HG03457 (cell line): ENCODE measurements around the gene GAR1.
"Not testable (repeated sequence)": the region's sequence is repeated elsewhere in the genome, so short reads cannot be mapped to it uniquely, and the experiment has no call there.

Experiments used
- ATAC-seq: cut with Tn5 transposase; IDR thresholded peaks from one replicate; pipeline ENCODE4 v1.9.1; 2021; ENCODE audit warnings: moderate number of reproducible peaks; ENCODE audit not compliant: unreplicated experiment

Gene GAR1

DNA sequence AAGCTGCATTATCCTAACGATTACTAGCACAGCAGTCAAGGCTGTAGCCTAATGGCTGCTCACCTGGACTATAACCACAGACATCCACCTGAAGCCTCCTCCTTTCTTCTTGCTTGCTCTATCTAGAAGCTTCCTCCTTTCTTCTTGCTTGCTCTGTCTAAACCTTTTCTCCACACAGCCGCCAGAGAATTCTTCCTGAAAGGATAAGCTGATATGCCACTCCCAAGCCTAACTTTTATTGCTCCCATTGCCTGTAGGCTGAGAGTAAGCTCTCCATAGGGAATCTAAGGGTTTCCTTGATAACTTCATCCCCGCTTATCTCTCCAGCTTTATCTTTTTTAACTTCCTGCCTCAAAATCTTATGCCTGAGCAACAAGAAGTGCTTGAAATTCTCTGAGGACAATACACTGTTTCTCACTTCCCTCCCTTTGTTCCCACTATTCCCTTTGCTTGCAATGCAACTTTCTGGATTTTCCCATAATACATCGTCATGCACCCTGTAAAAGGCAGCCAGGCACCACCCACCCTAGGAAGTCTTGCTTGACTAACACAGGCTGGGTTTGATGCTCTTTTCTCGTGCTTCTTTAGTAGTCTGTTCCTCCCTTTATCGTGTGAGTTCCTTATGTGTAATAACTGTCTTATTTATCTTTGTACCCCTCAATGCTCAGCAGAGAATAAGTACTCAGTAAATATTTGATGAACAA is 31.0 kb downstream of the GAR1 start:
- no peak for ATAC-seq

DNA sequence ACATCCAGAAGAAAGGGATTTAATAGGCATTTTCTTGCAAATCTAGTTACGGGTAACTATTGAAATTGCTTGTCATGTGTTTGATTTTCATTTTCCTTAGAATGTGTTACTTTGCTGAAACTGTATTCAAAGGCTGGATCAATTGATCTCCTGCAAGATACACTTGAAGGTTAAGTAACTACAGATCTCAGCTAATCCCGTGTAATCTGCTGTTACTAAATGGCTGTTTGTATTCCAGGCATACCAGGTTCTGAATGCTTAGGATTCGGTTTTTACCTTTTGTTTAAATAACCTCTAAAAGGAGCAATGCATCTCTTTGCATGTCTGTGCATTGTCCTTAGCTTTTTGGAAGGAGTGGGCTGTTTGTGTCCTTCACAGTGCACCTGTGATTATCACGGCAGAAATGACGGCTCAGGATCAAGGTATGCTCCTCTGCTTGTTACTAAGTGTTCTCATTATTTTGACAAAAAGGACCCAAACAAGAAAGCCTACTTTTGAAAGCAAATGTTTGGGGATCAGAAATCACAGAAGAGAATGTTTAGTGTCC is 32.4 kb downstream of the GAR1 start, which contains the start of gene LRIT3:
TSS of gene LRIT3 (plus strand) at position 212 of the 547 bp plus-strand sequence. CDS start at position 307, 95 bp downstream.
- ATAC-seq = no peak

DNA sequence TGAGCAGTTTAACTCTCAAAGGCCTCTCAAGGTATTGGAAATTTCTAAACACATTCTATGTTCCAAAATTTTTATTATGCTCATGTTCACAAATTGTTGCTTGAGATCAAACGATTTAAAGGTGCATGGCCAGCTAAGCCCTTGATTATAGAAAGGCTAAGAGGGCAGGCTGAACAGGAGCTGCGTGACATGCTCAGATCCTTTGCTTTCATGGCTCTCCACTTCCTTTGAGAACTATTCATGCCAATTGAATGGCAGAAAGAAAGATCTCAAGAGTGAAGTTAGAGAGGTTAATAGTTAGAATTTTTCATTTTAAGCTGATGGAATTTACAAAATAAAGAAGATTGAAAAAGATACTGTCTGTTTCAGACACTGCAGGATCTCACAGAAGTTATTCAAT is 32.9 kb downstream of the GAR1 start:
- ATAC-seq = no peak

DNA sequence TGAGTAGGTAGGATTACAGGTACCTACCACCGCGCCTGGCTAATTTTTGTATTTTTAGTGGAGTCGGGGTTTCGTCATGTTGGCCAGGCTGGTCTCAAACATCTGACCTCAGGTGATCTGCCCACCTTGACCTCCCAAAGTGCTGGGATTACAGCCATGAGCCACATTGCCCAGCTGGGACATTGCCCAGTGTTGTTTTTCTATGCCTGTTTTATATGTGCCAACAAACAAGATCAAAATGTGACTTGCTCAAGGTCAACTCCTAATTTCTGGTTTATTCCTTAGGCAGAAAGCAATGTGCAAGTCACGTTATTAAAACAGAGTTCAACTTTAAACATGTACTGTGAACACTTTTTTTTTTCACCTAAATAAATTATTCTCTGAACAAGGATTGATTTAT is 35.0 kb downstream of the GAR1 start:
- ATAC-seq = no peak

DNA sequence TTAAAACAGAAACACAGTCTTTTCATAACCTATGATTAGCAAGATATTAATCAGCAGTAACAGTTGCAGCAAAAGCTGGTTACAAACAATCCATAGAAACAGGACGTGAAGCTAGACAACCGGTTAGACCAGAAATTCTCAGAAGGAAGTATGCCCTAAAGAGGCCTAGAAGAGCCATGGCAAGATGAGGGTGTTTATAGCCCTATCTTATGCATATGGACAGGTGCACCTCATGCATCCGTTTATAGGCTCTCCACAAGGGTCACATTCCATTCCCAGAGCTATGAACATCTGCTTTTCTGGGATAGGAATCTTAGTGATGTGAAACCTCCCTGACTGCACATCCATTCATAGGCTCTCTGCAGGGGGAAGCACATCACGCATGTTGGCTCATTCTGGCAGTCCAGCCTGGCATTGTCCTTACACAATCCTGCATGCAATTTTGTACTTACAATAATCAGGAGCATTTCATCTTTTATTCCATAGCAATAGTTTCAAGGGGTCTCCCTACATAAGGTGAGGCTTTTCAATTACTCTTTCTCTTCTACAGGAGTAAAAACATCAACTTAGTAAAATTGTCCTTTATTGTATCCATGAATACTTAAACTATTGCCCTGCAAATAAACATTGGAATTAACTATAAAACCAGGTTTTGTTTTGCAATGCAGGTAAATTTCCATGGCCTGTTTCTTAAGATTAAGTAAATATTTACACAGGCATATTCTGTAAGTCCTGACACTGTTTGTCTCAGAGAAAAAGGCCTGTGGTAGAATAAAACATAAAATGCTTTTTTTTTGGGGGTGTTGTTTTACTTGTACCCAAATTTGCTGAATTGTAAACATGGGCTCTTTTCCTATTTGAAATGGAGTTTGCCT is 44.1 kb downstream of the GAR1 start:
- not testable (repeated sequence) for ATAC-seq

DNA sequence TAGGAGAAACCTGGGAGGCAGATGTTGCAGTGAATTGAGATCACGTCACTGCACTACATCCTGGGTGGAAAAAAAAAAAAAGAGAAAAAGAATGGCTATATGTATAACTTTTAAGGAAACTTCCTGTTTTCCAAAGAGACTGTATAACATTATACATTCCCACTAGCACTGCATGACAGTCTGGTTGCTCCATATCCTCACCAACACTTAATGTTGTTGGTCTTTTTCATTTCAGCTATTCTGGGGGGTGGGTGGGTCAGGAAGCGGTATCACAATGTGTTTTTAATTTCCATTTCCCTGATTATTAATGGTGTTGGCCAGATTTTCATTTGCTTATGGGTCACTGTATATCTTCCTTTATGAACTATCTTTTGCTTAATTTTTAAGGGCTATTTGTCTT is 45.7 kb downstream of the GAR1 start:
- ATAC-seq = no peak

DNA sequence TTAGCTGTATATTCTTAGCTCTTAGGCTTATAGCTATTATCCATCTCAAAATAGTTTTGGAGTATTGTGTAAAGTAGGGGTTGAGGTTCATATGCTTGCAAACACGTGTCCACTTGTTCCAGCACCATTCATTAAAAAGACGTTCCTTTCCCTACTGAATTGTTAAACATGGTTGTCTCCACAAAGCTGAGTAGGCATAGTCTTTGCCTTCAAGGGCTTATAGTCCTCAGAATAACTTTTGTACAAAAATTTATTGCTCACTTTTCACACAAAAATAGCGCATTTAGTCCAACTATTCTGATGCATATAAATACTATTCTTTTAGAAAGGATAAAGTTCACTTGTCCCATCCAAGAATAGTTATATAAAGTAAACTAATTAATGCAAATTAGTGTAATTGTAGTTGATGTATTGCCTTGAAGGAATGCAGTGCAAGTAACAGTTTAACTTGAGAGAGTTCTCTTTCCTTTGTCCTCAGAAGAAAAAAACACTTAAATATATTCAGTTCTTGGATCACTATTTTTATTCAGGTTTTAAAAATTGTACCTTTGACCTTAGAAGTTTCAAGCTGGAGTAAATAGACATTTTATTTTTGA is 46.5 kb downstream of the GAR1 start:
- ATAC-seq = no peak

DNA sequence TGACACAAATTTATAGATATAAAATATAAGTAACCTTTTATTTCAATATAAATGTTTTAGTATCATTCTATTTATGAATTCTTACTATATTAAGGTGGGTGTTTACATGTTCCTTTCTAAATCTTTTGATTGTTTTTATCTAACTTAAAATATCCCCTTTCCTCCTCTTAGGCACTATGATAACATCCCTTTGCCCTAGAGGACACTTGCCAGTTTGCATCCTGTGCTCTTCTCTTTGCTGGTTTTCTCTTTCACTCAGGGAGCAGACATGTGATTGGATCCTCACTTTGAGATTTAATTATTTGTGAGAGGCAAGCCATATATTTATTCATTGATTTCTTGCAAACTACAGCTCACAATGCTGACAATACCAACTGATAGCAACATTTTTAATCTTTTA is 48.6 kb downstream of the GAR1 start:
- ATAC-seq = no peak

DNA sequence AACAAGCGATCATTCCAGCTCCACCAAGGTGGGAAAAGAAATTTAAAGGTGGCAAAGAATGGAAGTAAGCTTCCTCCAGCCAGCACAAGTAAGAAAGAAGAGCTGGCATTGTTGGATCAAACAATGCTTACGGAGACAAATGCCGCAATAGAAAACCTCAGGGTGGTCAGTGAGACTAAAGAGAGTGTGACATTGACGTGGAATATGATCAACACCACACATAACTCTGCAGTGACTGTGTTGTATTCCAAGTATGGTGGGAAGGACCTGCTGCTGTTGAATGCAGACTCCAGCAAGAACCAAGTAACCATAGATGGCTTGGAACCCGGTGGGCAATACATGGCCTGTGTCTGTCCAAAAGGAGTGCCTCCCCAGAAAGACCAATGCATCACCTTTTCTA is 54.5 kb downstream of the GAR1 start:
- ATAC-seq = no peak

DNA sequence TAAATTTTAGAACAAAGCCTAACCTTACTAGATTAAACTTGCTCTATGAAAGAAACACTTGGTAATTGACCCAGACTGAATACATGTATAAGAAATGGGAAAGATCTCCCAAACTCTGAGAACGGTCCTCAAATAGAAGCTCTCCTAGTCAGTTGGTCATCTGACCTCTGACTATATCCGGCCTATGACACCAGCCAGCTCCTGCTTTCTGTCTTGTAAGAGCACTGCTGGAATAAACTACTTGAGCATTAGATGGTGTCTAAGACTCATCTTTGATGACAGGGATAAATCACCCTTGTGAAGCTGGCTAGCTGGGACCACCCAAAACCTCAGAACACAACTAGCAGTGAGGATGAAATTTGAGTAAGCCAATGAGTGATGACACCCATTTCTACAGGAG is 56.5 kb downstream of the GAR1 start:
- no peak for ATAC-seq

DNA sequence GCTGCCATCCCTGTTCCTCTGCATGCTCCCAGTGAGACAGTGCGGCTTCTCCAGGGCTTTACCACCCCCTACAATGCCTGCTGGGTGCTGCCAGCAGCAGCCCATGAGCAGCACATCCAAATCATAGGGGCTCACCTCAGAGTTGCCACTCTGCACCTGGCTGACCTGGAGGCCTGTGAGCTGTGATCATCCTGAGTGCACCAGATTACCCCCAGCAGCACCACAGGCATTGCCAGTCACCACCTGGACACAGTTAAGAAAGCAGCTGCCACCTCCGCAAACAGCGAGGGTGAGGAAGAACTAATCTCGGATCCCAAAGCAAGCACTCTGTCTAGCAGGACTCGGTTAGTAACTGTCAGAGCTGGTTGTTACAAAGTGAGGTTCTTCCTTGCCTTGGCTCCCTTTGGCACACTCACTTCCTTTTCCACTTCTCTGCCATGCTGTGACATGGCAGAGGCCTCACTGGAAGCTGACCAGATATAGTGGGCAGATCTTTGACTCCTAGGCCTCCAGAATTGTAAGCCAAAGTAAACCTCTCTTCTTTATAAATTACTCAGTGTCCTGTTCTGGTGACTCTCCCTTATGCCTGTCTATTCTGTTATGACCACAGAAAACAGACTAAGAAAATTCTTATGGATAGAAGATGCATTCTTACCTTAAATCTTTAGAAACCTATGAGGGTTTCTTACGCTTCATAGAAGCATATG is 57.5 kb downstream of the GAR1 start:
- ATAC-seq = no peak

DNA sequence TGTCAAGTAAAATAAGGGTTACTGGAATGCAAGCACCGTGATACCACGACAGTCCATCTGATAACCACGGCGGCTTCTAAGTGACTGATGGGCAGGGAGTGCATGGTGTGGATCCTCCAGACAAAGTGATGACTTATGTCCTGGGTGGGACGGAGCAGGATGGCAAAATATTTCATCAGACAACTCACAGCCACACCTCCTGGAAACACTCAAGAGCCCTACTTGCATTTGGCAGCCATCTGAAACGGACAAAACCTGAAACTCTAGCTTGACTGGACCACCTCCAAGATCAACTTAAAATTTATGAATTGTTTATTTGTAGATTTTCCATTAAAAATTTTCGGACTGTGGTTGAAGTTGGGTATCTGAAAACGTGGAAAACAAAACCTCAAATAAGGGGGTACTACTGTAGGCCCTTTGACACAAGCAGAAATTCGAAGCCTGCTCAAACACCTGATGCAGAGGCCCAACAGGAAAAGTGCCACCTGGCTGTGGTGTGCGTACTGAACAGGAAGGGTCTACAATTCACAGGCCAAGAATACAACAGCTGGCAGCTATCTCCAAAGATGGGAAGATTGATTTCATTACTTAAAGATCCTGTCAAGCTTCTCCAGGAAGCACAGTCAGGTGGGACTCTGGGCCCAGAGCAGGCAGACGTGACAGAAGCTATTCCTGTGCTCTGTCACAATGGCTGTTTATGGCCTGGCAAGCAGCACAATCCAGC is 58.4 kb downstream of the GAR1 start:
- no peak for ATAC-seq
